ENCODE results near the gene MRPL32. TPM values are rescaled to one million over a fixed set of nuclear protein-coding genes. Genes with fewer than 3 reads are reported as not detected.

Gene MRPL32
- total RNA-seq, 1 donor from 2014 or later: 65.5 TPM

DNA sequence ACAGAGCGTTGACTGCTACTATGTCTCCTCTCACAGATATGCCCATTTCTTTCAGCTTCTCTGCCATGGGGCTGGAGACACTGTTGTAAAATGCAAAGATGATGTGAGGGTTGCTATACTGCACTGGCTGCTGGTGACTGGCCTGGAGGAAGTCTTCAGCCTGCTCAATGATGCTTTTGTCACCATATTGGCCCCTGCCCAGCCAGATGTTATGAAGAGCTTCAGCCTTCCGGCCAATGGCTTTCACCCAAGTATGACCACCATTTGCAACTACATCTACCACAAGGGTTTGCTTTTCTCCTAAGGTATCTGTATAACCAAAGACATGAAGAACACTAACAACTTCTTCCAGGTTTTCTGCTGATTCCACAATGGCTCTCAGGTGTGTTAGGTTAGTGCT is 21.9 kb upstream of the MRPL32 start:
- no peak overlapping the region for H3K27ac ChIP-seq (replicated peaks)
- intact Hi-C loops (cut with micrococcal nuclease): no loop called here
- H3K9me3 ChIP-seq (replicated peaks): no peaks in the 10 kb centered on the region
- peak overlapping the region; percentile 85 for H3K4me3 ChIP-seq
- H3K36me3 ChIP-seq: peaks cover 4% of the 10 kb centered on the region
- DNase-seq: no peak
- no peaks in the 10 kb centered on the region for H3K27me3 ChIP-seq (ENCODE audit: low read depth)
- peaks cover 38% of the 10 kb centered on the region for H3K4me1 ChIP-seq
- TF ChIP-seq CTCF (IDR thresholded peaks at IDR 0.05; ENCODE audit: borderline replicate concordance): no peak

DNA sequence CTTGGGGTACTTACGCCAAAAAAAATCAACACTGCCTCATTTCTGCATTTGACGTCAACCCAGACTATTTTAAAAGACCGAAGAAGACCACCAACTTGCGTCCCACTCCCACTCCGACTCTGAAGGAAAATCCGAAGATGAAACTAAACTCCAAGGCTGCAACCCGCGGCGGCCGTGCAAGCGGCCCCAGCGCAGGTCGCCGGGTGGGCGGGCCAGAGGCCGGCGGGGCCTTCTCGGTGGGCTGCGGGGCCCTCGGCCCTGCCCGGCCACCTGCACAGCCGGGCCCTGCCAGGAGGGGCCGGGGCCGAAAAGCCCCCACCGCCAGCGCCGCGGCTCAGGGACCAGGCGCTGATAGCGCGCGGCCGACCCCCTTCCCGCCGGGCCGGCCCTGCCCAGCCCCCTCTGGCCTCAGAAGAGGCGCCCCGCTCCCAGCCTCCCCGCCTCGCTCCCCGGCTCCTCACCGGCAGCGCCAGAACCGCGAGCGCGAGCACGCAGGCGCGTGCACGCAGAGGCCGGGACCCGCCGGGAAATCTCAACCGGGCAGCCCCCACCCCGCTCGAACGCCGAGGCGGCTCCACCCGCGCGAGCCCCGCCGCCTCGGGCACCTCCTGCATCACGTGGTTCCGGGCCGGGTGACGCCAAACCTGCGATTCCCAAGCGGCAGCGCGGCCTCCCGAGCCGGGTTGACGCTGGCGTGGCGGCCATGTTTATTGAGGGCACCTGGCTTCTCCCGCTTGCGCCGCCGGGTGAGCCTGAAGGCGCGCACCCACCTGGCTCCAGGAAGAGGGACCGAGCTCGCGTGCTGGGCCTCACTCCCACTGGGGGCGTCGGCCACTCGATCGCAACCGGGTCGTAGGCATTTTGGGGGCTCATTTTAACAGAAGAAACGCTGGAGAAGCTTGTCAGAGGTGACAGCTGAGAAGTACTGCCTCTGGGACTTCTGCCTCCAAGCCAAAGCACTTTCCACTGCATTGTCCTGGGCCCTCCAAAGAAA is 20.4 kb upstream of the MRPL32 start, which contains the start of gene C7orf25:
TSS of gene C7orf25 (minus strand) at position 617 of the 994 bp plus-strand sequence. CDS start 1,170 bp downstream, outside the sequence.
- Histone ChIP-seq H3K27ac (replicated peaks) (peak within 1 kb of the TSS; percentile 87), H3K9me3 (replicated peaks) (no peaks in the 10 kb centered on the region), H3K36me3 (peaks cover 19% of the 10 kb centered on the region), H3K4me1 (peaks cover 38% of the 10 kb centered on the region), H3K4me3 (peak within 1 kb of the TSS; percentile 85), H3K27me3 (ENCODE audit: low read depth) (no peaks in the 10 kb centered on the region)
- peak; percentile 97 for DNase-seq
- intact Hi-C loops (cut with micrococcal nuclease): no loop called here
- no peak for TF ChIP-seq CTCF (IDR thresholded peaks at IDR 0.05; ENCODE audit: borderline replicate concordance)

DNA sequence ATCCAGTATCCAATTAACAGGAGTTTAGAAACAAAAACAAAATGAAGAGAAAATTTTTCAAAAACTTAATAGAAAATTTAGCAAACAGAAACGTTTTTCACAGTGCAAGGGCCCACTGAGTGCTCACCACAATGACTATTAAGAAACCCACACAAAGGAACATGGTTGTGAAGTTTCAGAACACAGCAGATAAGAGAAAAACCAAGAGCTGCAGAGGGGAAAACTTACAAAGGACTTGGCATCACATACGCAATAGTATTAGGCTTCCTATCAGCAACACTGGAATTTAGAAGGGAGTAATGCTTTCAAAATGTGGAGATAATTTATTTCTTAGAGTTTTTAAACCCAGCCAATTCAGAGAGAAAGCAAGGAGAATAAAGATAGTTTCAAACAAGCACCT is 18.6 kb upstream of the MRPL32 start:
- Histone ChIP-seq H3K9me3 (replicated peaks) (no peaks in the 10 kb centered on the region), H3K4me1 (peaks cover 35% of the 10 kb centered on the region), H3K27ac (replicated peaks) (no peak overlapping the region), H3K4me3 (no peak overlapping the region), H3K27me3 (ENCODE audit: low read depth) (no peaks in the 10 kb centered on the region), H3K36me3 (peaks cover 37% of the 10 kb centered on the region)
- no peak for TF ChIP-seq CTCF (IDR thresholded peaks at IDR 0.05; ENCODE audit: borderline replicate concordance)
- intact Hi-C loops (cut with micrococcal nuclease): no loop called here
- no peak for DNase-seq

GRCh38 chr7:42914009-42914408 is 18.2 kb upstream of the MRPL32 start:
- Histone ChIP-seq H3K27ac (replicated peaks) (no peak overlapping the region), H3K4me3 (no peak overlapping the region), H3K9me3 (replicated peaks) (no peaks in the 10 kb centered on the region), H3K27me3 (ENCODE audit: low read depth) (no peaks in the 10 kb centered on the region), H3K36me3 (peaks cover 41% of the 10 kb centered on the region), H3K4me1 (peaks cover 31% of the 10 kb centered on the region)
- no peak for TF ChIP-seq CTCF (IDR thresholded peaks at IDR 0.05; ENCODE audit: borderline replicate concordance)
- DNase-seq: no peak
- intact Hi-C loops (cut with micrococcal nuclease): no loop called here

DNA sequence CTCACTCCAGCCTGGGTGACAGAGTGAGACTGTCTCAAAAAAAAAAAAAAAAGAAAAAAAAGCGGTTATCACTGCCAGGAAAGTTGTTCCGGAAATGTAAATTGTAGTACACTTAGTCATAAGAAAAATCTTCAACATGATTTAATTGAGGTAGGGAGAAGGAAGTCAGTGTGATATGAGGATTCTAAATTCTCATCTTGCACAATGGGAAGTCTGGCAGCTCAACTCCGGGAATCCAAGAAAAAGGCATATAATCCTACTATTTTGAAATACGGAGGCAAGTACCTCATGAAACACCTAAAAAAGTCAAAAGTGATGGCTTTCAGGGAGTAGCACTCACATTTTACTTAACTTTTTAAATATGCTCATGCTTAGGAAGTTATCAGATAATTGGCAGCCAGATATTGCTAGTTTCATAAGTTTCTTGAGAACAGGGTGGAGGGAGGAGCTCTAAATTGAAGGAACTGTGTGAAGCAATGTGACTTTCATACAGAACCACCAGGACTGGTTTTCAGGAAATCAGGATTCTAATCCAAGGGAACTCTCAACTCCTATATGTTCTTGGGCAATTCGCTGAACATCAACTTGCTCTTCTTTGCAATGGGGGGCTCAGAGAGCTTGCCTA is 17.6 kb upstream of the MRPL32 start:
- TF ChIP-seq CTCF (IDR thresholded peaks at IDR 0.05; ENCODE audit: borderline replicate concordance): no peak
- DNase-seq: no peak
- Histone ChIP-seq H3K4me1 (peaks cover 27% of the 10 kb centered on the region), H3K9me3 (replicated peaks) (no peaks in the 10 kb centered on the region), H3K27me3 (ENCODE audit: low read depth) (no peaks in the 10 kb centered on the region), H3K36me3 (peaks cover 47% of the 10 kb centered on the region), H3K27ac (replicated peaks) (no peak overlapping the region), H3K4me3 (no peak overlapping the region)
- intact Hi-C loops (cut with micrococcal nuclease): no loop called here
